ENCODE measurements around the gene RPS14.

Gene RPS14

DNA sequence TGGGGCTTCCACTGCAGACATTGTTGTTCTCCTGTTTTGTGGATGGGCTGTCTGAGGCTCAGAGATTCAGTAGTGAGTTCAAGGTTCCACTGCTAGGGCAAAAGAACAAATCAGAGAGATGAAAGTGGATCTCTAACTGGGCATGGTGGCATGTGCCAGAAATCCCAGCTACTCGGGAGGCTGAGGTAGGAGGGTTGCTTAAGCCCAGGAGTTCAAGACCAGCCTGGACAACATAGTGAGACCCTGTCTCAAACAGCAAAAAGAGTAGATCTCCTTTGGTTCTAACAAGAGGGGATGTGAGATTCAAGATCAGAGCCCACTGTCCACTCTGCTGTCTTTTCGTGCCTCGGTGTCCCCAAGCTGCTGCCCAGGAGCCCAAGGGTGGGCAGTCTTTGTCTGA, 46.6 kb upstream of the RPS14 start:
- no peak overlapping the region for H3K4me3 ChIP-seq (ENCODE audit: low read depth, low read length)
- no peak for DNase-seq (ENCODE audit: low read depth, low spot score)
- TF ChIP-seq, protein P1, sequence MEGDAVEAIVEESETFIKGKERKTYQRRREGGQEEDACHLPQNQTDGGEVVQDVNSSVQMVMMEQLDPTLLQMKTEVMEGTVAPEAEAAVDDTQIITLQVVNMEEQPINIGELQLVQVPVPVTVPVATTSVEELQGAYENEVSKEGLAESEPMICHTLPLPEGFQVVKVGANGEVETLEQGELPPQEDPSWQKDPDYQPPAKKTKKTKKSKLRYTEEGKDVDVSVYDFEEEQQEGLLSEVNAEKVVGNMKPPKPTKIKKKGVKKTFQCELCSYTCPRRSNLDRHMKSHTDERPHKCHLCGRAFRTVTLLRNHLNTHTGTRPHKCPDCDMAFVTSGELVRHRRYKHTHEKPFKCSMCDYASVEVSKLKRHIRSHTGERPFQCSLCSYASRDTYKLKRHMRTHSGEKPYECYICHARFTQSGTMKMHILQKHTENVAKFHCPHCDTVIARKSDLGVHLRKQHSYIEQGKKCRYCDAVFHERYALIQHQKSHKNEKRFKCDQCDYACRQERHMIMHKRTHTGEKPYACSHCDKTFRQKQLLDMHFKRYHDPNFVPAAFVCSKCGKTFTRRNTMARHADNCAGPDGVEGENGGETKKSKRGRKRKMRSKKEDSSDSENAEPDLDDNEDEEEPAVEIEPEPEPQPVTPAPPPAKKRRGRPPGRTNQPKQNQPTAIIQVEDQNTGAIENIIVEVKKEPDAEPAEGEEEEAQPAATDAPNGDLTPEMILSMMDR (IDR thresholded peaks at IDR 0.05; ENCODE audit: low read depth, low read length): no peak
- in situ Hi-C loops (cut with HindIII; ENCODE audit: low sequenced_read_pairs): no loop called here

DNA sequence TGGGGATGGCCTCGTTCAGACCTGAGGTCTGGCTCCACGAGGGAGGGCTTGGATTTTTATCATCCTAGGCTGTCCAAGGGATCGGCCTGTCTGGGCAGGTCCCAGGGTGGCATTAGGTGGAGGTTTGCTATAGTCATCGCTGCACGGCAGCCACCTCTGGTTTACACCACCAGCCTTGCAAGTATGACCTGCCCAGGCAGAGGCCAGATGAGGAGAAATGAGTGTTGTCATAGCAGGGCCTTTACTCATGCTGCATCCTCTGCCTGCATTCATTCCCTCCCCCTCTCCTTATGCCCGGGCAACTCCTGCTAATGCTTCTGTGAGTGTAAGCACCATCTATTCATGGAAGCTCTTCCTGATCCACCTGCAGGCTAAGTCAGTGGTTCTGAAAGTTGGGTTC, 43.1 kb upstream of the RPS14 start:
- in situ Hi-C loops (cut with HindIII; ENCODE audit: low sequenced_read_pairs): no loop called here
- no peak for DNase-seq (ENCODE audit: low read depth, low spot score)
- TF ChIP-seq, protein P1 (IDR thresholded peaks at IDR 0.05; ENCODE audit: low read depth, low read length): no peak
- H3K4me3 ChIP-seq (ENCODE audit: low read depth, low read length): no peak overlapping the region

DNA sequence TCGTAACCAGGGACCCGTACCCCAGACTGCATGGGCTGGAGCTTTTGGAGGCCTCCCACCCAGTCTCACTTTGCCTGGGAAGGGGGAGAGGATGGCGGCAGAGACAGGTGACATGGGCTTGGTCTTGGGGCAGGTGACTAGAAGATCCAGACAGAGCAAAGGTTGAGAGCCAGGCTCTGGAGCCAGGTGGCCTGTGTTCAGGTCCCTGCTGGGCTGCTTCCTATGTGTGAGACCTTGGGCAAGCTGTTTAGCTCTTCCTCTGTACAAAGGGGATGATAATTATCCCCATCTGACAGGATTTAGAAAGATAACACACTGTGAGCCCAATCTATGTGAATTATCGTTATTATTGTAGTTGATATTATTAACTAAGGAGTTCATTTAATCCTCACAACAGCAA, 42.3 kb upstream of the RPS14 start:
- no peak for DNase-seq (ENCODE audit: low read depth, low spot score)
- in situ Hi-C loops (cut with HindIII; ENCODE audit: low sequenced_read_pairs): no loop called here
- TF ChIP-seq, protein P1 (IDR thresholded peaks at IDR 0.05; ENCODE audit: low read depth, low read length): no peak
- no peak overlapping the region for H3K4me3 ChIP-seq (ENCODE audit: low read depth, low read length)

DNA sequence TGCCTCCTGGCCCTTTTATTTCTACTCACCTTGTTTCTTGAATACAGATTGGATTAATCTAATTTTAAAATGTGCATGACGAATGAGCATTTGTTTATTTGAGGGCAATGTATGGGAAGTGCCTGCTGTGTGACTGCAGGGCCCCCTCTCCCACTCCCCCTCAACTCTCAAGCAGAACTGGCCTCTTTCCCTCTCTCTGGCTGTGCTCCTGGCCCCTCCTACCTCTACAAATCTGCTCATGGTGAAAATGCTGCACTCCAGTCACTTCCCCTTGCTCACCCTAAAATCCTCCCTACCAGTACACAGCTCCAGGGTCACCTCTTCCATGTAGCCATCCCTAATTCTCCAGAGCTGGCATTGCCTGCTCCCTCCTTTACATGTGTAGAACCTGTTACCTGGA, 41.2 kb upstream of the RPS14 start:
- DNase-seq (ENCODE audit: low read depth, low spot score): no peak
- no peak overlapping the region for H3K4me3 ChIP-seq (ENCODE audit: low read depth, low read length)
- TF ChIP-seq, protein P1 (IDR thresholded peaks at IDR 0.05; ENCODE audit: low read depth, low read length): no peak
- in situ Hi-C loops (cut with HindIII; ENCODE audit: low sequenced_read_pairs): no loop called here

DNA sequence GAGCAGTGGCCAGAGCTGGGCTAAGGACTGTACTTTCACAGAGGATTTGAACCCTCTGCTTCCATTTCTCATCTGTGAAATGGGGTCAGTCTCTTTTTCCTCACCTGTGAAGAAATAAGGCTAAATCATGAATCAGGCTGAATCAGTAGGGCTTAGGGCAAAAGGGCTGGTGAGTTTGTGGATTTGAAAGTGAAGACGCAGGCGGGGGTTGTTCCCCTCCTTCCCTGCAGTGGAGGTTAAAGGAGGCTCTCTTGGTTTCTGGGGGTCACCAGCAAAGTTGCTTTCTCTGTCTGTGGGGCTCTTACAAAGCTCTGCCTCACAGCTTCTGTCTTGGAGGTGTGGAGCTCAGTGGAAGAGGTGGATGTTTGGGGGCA, 40.7 kb upstream of the RPS14 start:
- TF ChIP-seq, protein P1 (IDR thresholded peaks at IDR 0.05; ENCODE audit: low read depth, low read length): no peak
- DNase-seq (ENCODE audit: low read depth, low spot score): no peak
- no peak overlapping the region for H3K4me3 ChIP-seq (ENCODE audit: low read depth, low read length)
- in situ Hi-C loops (cut with HindIII; ENCODE audit: low sequenced_read_pairs): no loop called here

DNA sequence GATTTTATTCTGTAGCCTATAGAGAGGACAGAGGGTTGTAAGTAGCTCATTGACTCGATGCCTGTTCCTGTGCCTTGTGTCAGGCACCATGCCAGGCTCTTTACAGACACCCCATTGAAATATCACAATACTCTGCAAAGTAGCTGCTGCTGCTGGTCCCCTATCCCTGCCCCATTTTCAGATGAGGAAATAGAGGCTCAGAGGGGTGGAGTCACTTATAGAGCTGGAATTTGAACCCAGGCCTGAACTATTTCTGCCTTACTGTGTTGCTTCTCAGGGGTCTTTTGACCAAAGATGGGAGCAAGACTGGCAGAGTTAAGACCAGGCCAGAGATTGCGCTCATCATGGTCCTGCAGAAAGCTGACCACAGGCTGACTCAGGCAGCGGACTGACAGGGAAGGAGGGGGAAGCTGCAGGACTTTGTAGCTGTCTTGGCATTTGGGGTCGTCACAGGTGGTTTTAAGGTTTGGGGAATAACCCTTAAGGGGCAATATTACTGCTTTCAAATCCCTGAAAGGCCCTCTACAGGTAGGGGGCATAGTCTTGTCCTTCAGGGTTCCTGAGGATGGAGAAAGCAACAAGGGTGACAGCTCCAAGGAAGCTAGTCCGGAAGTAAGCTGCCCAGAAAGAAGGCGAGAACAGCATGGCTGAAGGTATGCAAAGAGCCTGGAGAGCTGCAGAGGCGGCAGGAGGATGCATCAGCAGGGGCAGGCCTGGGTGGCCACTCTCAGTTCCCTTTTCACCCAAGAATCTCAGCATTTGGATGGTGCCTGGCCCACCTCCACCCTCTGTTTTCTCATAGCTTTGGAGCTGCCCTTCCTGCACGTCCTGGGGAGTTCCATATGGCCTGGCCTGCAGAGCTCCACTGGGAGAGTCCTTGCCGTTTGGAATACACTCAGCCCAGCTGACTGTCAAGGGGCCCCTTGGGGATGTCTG, 40.1 kb upstream of the RPS14 start:
- in situ Hi-C loops (cut with HindIII; ENCODE audit: low sequenced_read_pairs): no loop called here
- H3K4me3 ChIP-seq (ENCODE audit: low read depth, low read length): no peak overlapping the region
- TF ChIP-seq, protein P1 (IDR thresholded peaks at IDR 0.05; ENCODE audit: low read depth, low read length): peak; percentile 6
- no peak for DNase-seq (ENCODE audit: low read depth, low spot score)
